NCI-H526 treated with DMSO at 0.1 percent for 48 hours (cell line): ENCODE measurements around the gene DENND5B.
A peak's percentile ranks its signal among the peaks of the same experiment; 100 is the strongest.
"Not testable (repeated sequence)": the region's sequence is repeated elsewhere in the genome, so short reads cannot be mapped to it uniquely, and the experiment has no call there.

Experiments used
- DNase-seq: peaks from one replicate; lab custom pipeline; 2025; lab: John Stamatoyannopoulos, UW

The DENND5B gene

GRCh38 chr12:31377210-31377609, 213.7 kb downstream of the DENND5B start:
- not testable (repeated sequence) for DNase-seq

DNA sequence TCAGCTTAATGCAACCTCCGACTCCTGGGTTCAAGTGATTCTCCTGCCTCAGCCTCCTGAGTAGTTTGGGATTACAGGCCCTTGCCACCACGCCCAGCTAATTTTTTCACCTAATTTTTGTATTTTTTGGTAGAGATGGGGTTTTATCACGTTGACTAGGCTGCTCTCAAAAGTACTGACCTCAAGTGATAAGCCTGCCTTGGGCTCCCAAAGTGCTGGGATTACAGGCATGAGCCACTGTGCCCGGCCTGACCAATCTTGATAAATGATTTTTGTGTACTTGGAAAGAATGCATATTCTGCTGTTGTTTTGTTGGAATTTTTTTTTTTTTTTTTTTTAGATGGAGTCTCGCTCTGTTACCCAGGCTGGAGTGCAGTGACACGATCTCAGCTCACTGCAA, 215.5 kb downstream of the DENND5B start:
- not testable (repeated sequence) for DNase-seq

GRCh38 chr12:31371256-31371620, 219.7 kb downstream of the DENND5B start:
- no peak for DNase-seq

DNA sequence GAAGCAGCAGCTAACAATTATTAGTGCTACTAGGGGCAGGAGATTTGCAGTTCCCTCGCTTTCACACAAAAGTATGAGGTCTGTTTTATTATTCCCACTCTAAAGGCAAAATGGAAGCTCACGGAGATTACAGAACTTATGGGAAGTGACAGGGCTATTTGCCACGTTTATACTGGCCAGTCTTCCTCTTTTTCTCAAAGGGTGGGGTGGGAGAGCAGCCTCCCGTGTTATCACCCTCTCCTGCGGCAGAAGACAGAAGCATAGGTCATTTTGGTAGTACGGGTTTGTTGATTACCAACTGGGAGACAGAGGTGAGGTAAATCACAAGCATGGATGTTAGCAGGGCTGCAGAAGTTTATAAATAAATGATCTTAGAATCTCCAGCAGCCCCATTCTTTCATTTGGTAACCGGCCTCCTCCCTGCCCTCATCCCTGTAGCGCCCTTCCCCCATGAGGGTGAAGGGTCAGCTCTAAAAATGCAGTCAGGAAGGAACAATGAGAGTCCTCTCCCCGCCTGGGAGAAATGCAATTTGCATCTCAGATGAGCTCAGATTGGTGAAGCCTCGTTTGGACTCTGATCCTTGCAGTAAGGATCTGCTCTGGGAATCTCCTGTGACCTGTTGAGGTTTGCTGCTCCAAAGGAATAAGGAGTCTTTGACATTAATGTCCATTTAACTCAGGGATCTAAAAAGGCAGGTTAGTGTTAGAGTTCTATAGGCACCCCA, 220.2 kb downstream of the DENND5B start:
- DNase-seq = peak; percentile 59

GRCh38 chr12:31369712-31370521, 221.0 kb downstream of the DENND5B start:
- peak; percentile 64 for DNase-seq

GRCh38 chr12:31368666-31369361, 222.1 kb downstream of the DENND5B start:
- no peak for DNase-seq

DNA sequence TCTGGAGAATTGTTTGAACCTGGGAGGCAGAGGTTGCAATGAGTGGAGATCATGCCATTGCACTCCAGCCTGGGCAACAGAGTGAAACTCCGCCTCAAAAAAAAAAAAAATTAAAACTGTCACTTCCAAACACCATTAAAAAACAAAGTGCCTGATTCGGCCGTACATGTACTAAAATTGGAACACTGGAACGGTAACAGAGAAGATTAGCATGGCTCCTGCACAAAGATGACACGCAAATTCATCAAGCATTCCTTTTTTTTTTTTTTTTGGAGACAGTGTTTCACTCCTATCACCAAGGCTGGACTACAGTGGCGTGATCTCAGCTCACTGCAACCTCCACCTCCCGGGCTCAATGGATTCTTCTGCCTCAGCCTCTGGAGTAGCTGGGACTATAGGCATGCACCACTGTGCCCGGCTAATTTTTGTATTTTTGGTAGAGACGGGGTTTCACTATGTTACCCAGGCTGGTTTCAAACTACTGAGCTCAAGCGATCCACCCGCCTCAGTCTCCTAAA, 224.8 kb downstream of the DENND5B start:
- no peak for DNase-seq

- DNase-seq = no peak
Observed at GRCh38 chr12:31363831-31364230, 227.1 kb downstream of the DENND5B start.

- DNase-seq = no peak
Observed at GRCh38 chr12:31363416-31363809, 227.5 kb downstream of the DENND5B start.

DNA sequence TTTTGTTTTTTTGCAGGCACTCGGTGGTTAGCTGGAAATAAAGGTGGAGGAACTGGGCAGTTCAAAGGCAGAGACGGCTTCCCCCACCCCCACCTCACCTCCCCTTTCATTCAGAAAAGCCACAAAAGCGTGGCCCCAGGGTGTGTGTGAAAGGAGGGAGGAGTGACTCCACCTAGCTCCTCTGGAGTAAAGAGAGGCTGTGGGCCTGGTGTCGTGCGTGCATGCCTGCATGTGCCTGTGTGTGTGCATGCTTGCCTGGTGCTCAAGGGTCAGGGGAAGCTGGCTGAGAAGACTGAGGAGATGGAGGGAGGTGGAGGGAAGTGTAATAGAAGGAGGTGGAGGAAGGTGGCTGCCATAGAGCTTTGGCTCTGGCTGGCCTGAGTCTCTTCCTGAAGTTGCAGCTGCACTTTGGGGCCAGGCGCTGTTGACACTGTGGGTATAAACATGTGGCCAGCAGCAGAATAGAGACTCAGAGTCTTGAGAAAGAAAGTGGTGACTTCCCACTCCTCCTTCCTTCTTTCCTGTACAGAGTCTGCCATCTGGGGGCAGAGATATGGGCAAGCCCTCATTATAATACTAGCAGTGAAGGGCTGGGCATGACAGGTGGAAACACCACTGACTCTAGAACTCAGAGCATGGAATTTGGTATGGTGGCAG, 228.0 kb downstream of the DENND5B start:
- peak; percentile 27 for DNase-seq

GRCh38 chr12:31362115-31362758, 228.7 kb downstream of the DENND5B start:
- DNase-seq = peak; percentile 27

GRCh38 chr12:31361730-31362114, 229.2 kb downstream of the DENND5B start:
- no peak for DNase-seq

GRCh38 chr12:31355747-31356107, 235.2 kb downstream of the DENND5B start:
- no peak for DNase-seq

DNA sequence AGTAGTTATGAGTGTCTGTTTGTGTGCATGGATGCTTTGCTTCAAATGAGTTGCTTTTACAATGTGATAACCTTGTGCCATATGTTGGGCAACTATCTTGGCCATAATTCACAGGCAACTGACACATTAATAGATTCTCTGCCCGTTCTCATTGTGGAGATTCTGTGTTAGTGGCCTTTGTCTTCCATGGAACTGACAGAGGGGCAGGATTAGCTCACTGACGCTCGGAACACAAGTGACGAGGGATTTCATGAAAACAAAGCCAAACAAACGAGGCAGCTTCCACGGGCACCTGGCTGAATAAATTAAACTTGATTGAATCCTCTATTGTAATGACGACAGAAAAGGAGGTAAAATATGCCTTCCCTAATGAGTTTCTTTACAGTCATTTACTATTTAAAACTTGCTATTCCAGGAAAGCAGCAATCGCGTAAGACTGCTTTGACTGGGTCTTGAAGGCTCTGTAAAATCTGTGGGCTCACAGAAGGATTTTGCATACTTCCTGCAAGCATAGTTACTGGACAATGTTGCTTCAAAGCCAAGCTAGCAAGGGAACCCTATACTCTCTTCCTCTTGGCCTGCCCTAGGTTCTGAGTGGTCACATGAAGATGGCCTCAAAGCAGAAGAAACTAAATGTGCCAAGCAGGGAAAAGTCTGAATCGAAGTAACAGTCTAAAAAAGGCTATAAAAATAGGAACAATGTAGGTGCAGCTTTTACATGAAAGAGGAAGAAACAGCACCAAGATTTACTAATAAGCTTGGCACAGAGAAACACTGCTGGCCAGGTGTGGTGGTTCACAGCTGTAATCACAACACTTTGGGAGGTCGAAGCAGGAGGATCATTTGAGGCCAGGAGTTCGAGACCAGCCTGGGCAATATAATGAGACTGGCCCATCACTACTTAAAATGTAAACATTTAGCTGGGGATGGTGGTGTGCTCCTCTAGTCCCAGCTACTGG, 236.9 kb downstream of the DENND5B start:
- DNase-seq = peak; percentile 9

- no peak for DNase-seq
Observed at GRCh38 chr12:31346267-31346666, 244.7 kb downstream of the DENND5B start.

DNA sequence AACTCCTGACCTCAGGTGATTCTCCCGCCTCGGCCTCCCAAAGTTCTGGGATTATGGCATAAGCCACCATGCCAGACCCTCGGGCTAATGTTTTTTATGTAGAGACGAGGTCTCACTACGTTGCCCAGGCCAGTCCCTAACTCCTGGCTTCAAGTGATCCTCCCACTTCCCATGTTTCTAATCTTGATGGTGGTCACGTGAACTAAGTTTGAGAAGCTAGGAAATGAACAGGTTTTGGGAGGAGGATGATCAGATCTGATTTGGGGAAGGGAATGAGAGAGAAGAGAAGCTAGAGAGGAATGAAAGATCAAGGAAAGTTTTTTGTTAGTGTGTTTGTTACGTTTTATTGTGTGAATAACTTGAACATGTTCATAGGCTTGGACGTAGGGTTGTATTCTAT, 247.8 kb downstream of the DENND5B start:
- no peak for DNase-seq

GRCh38 chr12:31342286-31342685, 248.7 kb downstream of the DENND5B start:
- no peak for DNase-seq

DNA sequence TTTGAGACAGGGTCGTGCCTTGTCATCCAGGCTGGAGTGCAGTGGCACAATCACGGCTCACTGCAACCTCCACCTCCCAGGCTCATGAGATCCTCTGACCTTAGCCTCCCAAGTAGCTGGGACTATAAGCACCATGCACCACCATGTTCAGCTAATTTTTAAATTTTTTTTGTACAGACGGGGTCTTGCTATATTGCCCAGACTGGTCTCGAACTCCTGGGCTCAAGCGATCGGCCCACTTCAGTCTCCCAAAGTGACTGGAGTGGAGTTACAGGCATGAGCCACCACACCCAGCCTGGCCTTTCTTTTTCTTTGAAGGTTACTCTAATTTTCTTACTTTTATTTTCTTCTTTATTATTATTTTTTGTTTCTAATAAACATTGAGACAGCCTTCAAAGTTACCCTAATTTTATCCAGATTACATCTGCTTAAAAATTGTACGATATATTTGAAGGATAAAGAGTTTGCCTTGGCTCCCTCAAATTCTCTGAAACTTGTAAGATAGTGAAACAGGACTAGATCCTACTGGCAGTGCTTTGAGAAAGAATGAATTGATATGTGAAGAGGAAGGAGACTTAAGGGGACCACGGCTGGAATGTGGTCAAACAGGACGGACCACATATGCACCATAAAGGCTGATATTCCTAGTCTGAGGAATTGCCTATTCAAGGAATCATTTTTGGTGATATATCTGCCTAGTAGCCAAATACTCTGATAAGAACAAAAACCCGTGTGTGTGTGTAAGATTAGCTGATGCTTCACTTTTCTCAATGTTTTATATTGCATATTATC, 250.9 kb downstream of the DENND5B start:
- no peak for DNase-seq

DNA sequence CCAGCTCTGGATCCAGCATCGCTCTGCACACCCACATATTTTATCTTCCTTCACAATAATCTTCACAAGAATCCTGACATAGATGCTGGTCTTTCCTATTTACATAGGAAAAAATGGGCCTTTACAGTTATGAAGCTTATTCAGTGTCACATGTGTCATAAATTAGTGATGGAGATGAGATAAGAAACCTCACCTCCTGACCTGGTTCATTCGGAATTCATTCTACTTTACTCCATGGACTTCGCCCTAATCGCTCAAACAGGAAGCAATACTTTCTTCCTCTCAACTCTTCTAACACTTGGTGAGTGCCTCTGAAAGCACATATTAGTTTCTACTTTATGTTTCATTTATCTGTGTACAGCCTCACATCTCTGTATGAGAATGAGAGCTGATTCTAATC, 253.0 kb downstream of the DENND5B start:
- peak; percentile 28 for DNase-seq
